Effector memory CD8-positive, alpha-beta T cell (primary cell): ENCODE results near the gene TTLL11.
"Not testable (repeated sequence)": the region's sequence is repeated elsewhere in the genome, so short reads cannot be mapped to it uniquely, and the experiment has no call there.

Source experiments
- ATAC-seq: fragments of 150-1000 bp; cut with Tn5 transposase; replicated peaks from 2 replicates; pipeline ENCODE4 v1.10.0; 2021; ENCODE audit warnings: mild to moderate bottlenecking, moderate library complexity
- DNase-seq, 3 experiments: peaks; one replicate each; pipeline ENCODE4 v3.0.0; 2021
- H3K27ac Mint-ChIP-seq, 2 donors: one replicate each; pipeline ENCODE4 v1.8.0; 2022; ENCODE audit warnings: mild to moderate bottlenecking in 2 of 2, mixed read lengths in 2 of 2, moderate library complexity in 2 of 2
- H3K27me3 Mint-ChIP-seq, 2 donors: one replicate each; pipeline ENCODE4 v1.8.0; 2022; ENCODE audit warnings: mixed read lengths in 2 of 2
- H3K36me3 Mint-ChIP-seq: one replicate; pipeline ENCODE4 v1.8.0; 2022; ENCODE audit warnings: mild to moderate bottlenecking, moderate library complexity, mixed read lengths; ENCODE audit not compliant: insufficient read depth
- H3K4me1 Mint-ChIP-seq, 2 donors: one replicate each; pipeline ENCODE4 v1.8.0; 2022; ENCODE audit warnings: low read depth in 2 of 2, mixed read lengths in 2 of 2
- H3K4me3 Mint-ChIP-seq, 2 donors: one replicate each; pipeline ENCODE4 v1.8.0; 2022; ENCODE audit warnings: mild to moderate bottlenecking in 2 of 2, mixed read lengths in 2 of 2, moderate library complexity in 2 of 2
- H3K9me3 Mint-ChIP-seq, 2 donors: one replicate each; pipeline ENCODE4 v1.8.0; 2022; ENCODE audit warnings: mixed read lengths in 2 of 2

TTLL11 gene

DNA sequence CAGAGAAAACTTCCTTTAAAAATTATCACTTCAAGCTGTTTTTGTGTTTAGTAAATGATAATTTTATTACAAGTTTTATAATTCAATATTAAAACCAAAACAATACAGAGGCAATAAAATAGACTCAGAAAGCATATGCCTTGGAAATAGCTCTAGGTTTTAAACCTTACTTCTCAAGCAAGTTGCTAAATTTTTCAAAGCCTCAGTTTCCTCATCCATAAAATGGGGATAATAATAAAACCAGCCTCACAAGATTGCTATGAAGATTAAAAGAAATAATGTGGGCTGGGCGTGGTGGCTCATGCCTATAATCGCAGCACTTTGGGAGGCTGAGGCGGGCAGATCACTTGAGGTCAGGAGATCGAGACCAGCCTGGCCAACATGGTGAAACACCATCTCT is 62.8 kb downstream of the TTLL11 start:
- H3K9me3 Mint-ChIP-seq = no peaks in the 10 kb centered on the region
- no peak for ATAC-seq
- no peak overlapping the region for H3K27ac Mint-ChIP-seq
- H3K4me1 Mint-ChIP-seq = no peaks in the 10 kb centered on the region
- no peaks in the 10 kb centered on the region for H3K27me3 Mint-ChIP-seq
- H3K4me3 Mint-ChIP-seq = no peak overlapping the region
- no peak for DNase-seq
- no peaks in the 10 kb centered on the region for H3K36me3 Mint-ChIP-seq

DNA sequence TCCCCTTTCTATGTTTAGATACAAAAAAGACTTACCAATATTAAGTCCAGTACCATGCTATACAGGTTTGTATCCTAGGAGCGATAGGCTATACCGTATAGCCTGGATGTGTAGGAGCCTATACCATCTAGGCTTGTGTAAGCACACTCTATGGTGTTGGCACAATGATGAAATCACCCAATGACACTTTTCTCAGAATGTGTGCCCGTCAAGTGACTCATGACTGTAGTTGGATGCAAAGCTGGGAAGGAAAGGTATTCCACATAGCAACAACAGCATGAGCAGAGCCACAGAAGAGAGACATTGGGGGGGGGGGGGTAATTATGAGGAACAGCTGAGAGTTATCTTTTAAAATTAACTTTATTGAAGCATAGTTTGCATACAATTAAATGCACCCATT is 63.2 kb downstream of the TTLL11 start:
- Mint-ChIP-seq H3K9me3 (no peaks in the 10 kb centered on the region), H3K27me3 (no peaks in the 10 kb centered on the region), H3K27ac (no peak overlapping the region), H3K36me3 (no peaks in the 10 kb centered on the region), H3K4me1 (no peaks in the 10 kb centered on the region), H3K4me3 (no peak overlapping the region)
- DNase-seq (no peak), ATAC-seq (no peak)

GRCh38 chr9:122028089-122028488 is 65.0 kb downstream of the TTLL11 start:
- H3K36me3 Mint-ChIP-seq = no peaks in the 10 kb centered on the region
- DNase-seq (no peak), ATAC-seq (no peak)
- H3K4me3 Mint-ChIP-seq = no peak overlapping the region
- no peaks in the 10 kb centered on the region for H3K4me1 Mint-ChIP-seq
- H3K9me3 Mint-ChIP-seq = no peaks in the 10 kb centered on the region
- no peak overlapping the region for H3K27ac Mint-ChIP-seq
- no peaks in the 10 kb centered on the region for H3K27me3 Mint-ChIP-seq

DNA sequence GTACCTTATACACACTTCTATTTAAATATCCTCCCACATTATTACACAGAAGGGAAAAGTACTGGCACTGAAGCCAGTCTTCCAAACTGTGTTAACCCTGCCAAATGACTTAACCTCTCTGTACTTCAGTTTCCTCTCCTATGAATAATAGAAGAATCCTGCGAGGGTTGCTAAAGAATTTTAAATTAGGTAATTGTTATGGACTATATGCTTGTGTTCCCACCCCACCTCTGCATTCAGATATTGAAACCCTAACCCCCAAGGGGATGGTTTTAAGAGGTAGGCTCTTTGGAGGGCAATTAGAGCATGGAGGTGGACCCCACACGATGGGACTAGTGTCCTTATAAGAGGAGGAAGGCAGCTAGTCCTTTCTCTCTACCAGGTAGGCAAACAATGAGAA is 72.7 kb downstream of the TTLL11 start:
- Mint-ChIP-seq H3K36me3 (no peaks in the 10 kb centered on the region), H3K27me3 (no peaks in the 10 kb centered on the region), H3K9me3 (no peaks in the 10 kb centered on the region), H3K4me1 (no peaks in the 10 kb centered on the region), H3K27ac (no peak overlapping the region), H3K4me3 (no peak overlapping the region)
- DNase-seq = no peak
- ATAC-seq = no peak

GRCh38 chr9:122016744-122017143 is 76.4 kb downstream of the TTLL11 start:
- no peaks in the 10 kb centered on the region for H3K4me1 Mint-ChIP-seq
- no peaks in the 10 kb centered on the region for H3K27me3 Mint-ChIP-seq
- no peaks in the 10 kb centered on the region for H3K9me3 Mint-ChIP-seq
- no peak overlapping the region for H3K4me3 Mint-ChIP-seq
- H3K27ac Mint-ChIP-seq = no peak overlapping the region
- no peaks in the 10 kb centered on the region for H3K36me3 Mint-ChIP-seq
- DNase-seq (no peak), ATAC-seq (no peak)

- H3K36me3 Mint-ChIP-seq = no peaks in the 10 kb centered on the region
Observed at GRCh38 chr9:122016309-122016708, 76.8 kb downstream of the TTLL11 start.

DNA sequence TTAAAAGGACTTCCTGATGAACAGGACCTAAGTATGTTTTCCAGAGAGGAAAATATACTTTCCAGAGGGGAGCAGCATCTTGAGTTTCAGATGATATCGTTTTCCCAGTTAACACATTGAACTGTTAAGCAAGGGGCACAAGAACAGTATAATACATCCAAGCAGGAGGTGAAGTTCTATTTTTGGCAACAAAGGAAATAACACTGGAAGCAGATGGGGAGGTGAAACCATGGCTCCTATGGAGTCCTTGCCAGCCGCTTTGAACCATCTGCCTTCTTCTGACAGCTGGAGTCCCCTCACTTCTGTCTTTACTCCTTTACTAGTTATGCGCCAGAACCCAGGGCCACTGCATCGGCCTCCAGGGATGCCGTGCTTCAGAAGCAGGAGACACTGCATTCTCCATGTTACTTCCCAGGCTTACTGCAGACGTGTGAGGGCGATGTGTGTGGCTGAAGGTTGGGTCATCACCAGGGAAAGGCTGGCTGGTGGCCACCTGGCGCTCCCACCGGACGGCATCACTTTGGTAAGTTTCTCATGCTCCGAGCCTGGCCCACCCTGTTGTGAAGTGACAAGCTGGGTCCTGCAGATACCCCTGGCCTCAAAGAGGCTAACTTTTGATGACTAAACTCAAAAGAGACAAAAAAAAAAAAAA is 77.8 kb downstream of the TTLL11 start:
- Mint-ChIP-seq H3K36me3 (no peaks in the 10 kb centered on the region), H3K27me3 (no peaks in the 10 kb centered on the region), H3K27ac (no peak overlapping the region), H3K4me3 (no peak overlapping the region), H3K4me1 (no peaks in the 10 kb centered on the region), H3K9me3 (no peaks in the 10 kb centered on the region)
- DNase-seq (no peak), ATAC-seq (no peak)

More at GRCh38 chr9:122016309-122016708, 76.8 kb downstream of the TTLL11 start:
- Mint-ChIP-seq H3K27me3 (no peaks in the 10 kb centered on the region), H3K4me3 (no peak overlapping the region), H3K4me1 (no peaks in the 10 kb centered on the region), H3K9me3 (no peaks in the 10 kb centered on the region), H3K27ac (no peak overlapping the region)
- ATAC-seq (no peak), DNase-seq (no peak)

- Mint-ChIP-seq H3K27me3 (no peaks in the 10 kb centered on the region), H3K36me3 (no peaks in the 10 kb centered on the region), H3K4me3 (no peak overlapping the region), H3K4me1 (peaks cover 0 to 2% of the 10 kb centered on the region in 2 donors), H3K9me3 (no peaks in the 10 kb centered on the region), H3K27ac (no peak overlapping the region)
- ATAC-seq (no peak), DNase-seq (no peak)
Observed at GRCh38 chr9:122011818-122012498, 81.2 kb downstream of the TTLL11 start.

DNA sequence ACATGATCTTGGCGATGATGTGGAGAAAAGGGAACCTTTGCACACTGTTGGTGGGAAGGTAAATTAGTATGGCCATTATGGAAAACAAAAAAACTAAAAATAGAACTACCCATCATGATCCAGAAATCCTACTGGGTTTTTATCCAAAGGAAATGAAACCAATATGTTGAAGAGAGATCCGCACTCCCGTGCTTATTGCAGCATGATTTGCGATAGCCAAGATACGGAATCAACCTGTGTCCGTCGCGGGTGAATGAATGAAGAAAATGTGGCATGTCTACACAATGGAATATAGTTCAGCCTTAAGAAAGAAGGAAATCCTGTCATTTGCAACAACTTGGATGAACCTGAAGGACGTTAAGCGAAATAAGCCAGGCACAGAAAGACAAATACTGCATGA is 84.5 kb downstream of the TTLL11 start:
- no peaks in the 10 kb centered on the region for H3K9me3 Mint-ChIP-seq
- no peak overlapping the region for H3K4me3 Mint-ChIP-seq
- DNase-seq = no peak
- peaks cover 2 to 5% of the 10 kb centered on the region in 2 donors for H3K4me1 Mint-ChIP-seq
- no peaks in the 10 kb centered on the region for H3K27me3 Mint-ChIP-seq
- H3K27ac Mint-ChIP-seq = no peak overlapping the region
- H3K36me3 Mint-ChIP-seq = no peaks in the 10 kb centered on the region
- ATAC-seq = no peak

- DNase-seq = no peak
- H3K9me3 Mint-ChIP-seq = no peaks in the 10 kb centered on the region
- no peaks in the 10 kb centered on the region for H3K27me3 Mint-ChIP-seq
- H3K4me3 Mint-ChIP-seq = no peak overlapping the region
- no peak for ATAC-seq
- peaks cover 2 to 5% of the 10 kb centered on the region in 2 donors for H3K4me1 Mint-ChIP-seq
- H3K36me3 Mint-ChIP-seq = no peaks in the 10 kb centered on the region
- H3K27ac Mint-ChIP-seq = no peak overlapping the region
Observed at GRCh38 chr9:122007837-122008236, 85.3 kb downstream of the TTLL11 start.

- H3K9me3 Mint-ChIP-seq = no peaks in the 10 kb centered on the region
- H3K27me3 Mint-ChIP-seq = no peaks in the 10 kb centered on the region
- H3K27ac Mint-ChIP-seq = peak overlapping the region in 1 of 2 donors; percentile 8
- H3K36me3 Mint-ChIP-seq = no peaks in the 10 kb centered on the region
- no peak overlapping the region for H3K4me3 Mint-ChIP-seq
- no peak for ATAC-seq
- DNase-seq = no peak
- H3K4me1 Mint-ChIP-seq = peaks cover 5% of the 10 kb centered on the region in 2 donors
Observed at GRCh38 chr9:122005597-122005996, 87.5 kb downstream of the TTLL11 start.

- H3K36me3 Mint-ChIP-seq = no peaks in the 10 kb centered on the region
- H3K27me3 Mint-ChIP-seq = no peaks in the 10 kb centered on the region
- no peak for DNase-seq
- no peak overlapping the region for H3K4me3 Mint-ChIP-seq
- peaks cover 5% of the 10 kb centered on the region in 2 donors for H3K4me1 Mint-ChIP-seq
- H3K27ac Mint-ChIP-seq = no peak overlapping the region
- ATAC-seq = no peak
- no peaks in the 10 kb centered on the region for H3K9me3 Mint-ChIP-seq
Observed at GRCh38 chr9:122004589-122004988, 88.5 kb downstream of the TTLL11 start.

GRCh38 chr9:122001491-122002201 is 91.5 kb downstream of the TTLL11 start:
- Mint-ChIP-seq H3K4me1 (peaks cover 2 to 5% of the 10 kb centered on the region in 2 donors), H3K4me3 (no peak overlapping the region), H3K27ac (no peak overlapping the region), H3K36me3 (no peaks in the 10 kb centered on the region), H3K9me3 (no peaks in the 10 kb centered on the region), H3K27me3 (no peaks in the 10 kb centered on the region)
- ATAC-seq (no peak), DNase-seq (no peak)

DNA sequence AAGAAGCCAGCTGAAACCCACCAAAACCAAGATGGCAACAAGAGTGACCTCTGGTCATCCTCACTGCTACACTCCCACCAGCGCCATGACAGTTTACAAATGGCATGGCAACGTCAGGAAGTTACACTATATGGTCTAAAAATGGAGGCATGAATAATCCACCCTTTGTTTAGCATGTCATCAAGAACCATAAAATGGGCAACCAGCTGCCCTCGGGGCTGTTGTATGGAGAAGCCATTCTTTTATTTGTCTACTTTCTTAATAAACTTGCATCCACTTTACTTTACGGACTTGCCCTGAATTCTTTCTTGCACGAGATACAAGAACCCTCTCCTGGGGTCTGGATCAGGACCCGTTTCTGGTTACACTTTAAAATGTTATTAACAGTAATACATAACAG is 92.6 kb downstream of the TTLL11 start:
- ATAC-seq, H3K4me3 Mint-ChIP-seq, H3K27ac Mint-ChIP-seq, H3K27me3 Mint-ChIP-seq, H3K36me3 Mint-ChIP-seq, H3K9me3 Mint-ChIP-seq, DNase-seq, H3K4me1 Mint-ChIP-seq: not testable (repeated sequence)
